Gastroesophageal sphincter (tissue), 4 donors: ENCODE results near the gene CD36. TPM values are rescaled to one million over a fixed set of nuclear protein-coding genes. Genes with fewer than 3 reads are reported as not detected.

ENCODE experiments used
- ATAC-seq: fragments of 150-250 bp; one replicate; pipeline ENCODE4 v1.9.1; 2016; ENCODE audit warnings: mild to moderate bottlenecking, moderate library complexity
- H3K27ac ChIP-seq, 4 donors: fragments of 200-600 bp; sonication (generic) in 3 of 4; 1 replicate in 3 of 4; 2 replicates in 1 of 4; pipeline ENCODE4 v1.5.1; 2016 to 2019
- H3K27me3 ChIP-seq: fragments of 200-600 bp; sonication (generic); one replicate; pipeline ENCODE4 v1.5.1; 2019
- H3K36me3 ChIP-seq, 2 donors: fragments of 200-600 bp; sonication (generic); one replicate each; pipeline ENCODE4 v1.5.1; 2019; ENCODE audit warnings: control low read depth in 1 of 2
- H3K4me1 ChIP-seq, 3 donors: fragments of 200-600 bp; sonication (generic); 1 replicate in 2 of 3; 2 replicates in 1 of 3; pipeline ENCODE4 v1.5.1; 2016 to 2019; ENCODE audit warnings: control low read depth in 2 of 3
- H3K4me3 ChIP-seq, 2 donors: fragments of 200-600 bp; sonication (generic); one replicate each; pipeline ENCODE4 v1.5.1; 2019; ENCODE audit warnings: mild to moderate bottlenecking in 1 of 2, moderate library complexity in 1 of 2
- H3K9me3 ChIP-seq, 3 donors: fragments of 200-600 bp; sonication (generic); one replicate each; pipeline ENCODE4 v1.5.1; 2017 to 2019; ENCODE audit warnings: control low read depth in 2 of 3
- EP300 ChIP-seq: sonication (generic); formaldehyde crosslinking; IDR thresholded peaks from one replicate; pipeline ENCODE4 v1.6.1; 2017; ENCODE audit warnings: antibody characterized with exemption, mild to moderate bottlenecking
- POLR2A ChIP-seq, 2 donors: fragments of 450-650 bp; IDR thresholded peaks; one replicate each; pipeline ENCODE4 v1.6.1; 2017; ENCODE audit warnings: antibody characterized with exemption in 2 of 2, mild to moderate bottlenecking in 2 of 2, moderate library complexity in 1 of 2
- POLR2AphosphoS5 ChIP-seq: sonication (generic); formaldehyde crosslinking; IDR thresholded peaks from one replicate; pipeline ENCODE4 v1.6.1; 2017; ENCODE audit warnings: antibody characterized with exemption
- WGBS, 2 donors: methylation state at CpG; one replicate each; pipeline ENCODE4 v1.1.5; 2018; ENCODE audit warnings: low coverage in 1 of 2; 5-methylcytosine and 5-hydroxymethylcytosine counted together
- total RNA-seq, 4 donors: library from RNA; depleted of rRNA; stranded (reverse); fragments of >200 nt; gene quantifications; one replicate each; pipeline ENCODE4 v1.1.0, GENCODE V29; 2016
- TF ChIP-seq, protein P1 (sequence below), 4 experiments: fragments of 200-600 bp in 2 of 4; fragments of 450-650 bp in 2 of 4; sonication (generic) in 1 of 4; IDR thresholded peaks; one replicate each; pipeline ENCODE4 v1.5.1; 2017 to 2019; ENCODE audit warnings: antibody characterized with exemption in 4 of 4, mild to moderate bottlenecking in 2 of 4, moderate library complexity in 2 of 4

CD36 gene
- total RNA-seq, 4 donors from 2014 or later, result 52.9 to 284 (median 81.2) TPM

DNA sequence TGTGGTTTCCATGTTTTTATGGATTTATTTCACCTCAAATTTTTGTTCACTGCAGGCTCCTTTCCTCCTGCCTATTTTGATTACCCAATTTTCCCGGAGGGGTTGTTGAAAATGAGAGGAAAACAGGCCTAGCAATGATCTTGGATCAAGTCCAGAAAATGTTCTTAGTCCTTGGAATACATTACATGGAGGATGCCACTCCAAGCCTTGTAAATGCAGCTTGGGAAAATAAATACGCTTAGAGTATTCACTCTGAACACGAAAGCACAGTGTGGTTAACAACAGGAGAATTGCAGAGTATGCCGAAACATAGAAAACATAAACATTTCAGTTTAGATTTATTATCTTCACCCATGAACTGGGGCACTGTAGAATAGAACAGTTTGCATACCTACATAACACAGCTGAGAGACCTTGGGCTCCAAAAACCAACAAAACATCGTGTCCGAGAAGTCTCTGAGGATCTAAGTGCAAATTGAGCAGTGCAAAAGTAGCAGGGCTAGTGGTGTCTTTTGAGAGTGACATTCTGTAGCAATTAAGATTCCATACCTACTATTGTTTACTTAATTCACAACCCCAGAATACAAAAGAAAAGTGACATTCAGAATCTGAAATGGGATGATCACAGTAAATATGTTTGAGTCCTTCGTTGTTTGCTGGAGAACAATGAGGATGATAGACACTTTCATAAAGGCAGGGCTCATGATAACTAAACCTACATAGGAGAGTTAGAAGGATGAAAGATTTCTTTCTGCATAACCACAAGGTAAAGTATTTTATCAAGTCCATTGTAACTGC lies 7.6 kb upstream of the CD36 start:
- Histone ChIP-seq H3K9me3 (no peaks in the 10 kb centered on the region), H3K4me1 (peaks cover 0 to 4% (median 0%) of the 10 kb centered on the region in 3 donors), H3K27me3 (no peaks in the 10 kb centered on the region), H3K36me3 (no peaks in the 10 kb centered on the region), H3K4me3 (no peak overlapping the region), H3K27ac (no peak overlapping the region)
- TF ChIP-seq EP300 (no peak), POLR2A (IDR thresholded peaks at IDR 0.05) (no peak), POLR2AphosphoS5 (no peak)
- TF ChIP-seq, protein P1, sequence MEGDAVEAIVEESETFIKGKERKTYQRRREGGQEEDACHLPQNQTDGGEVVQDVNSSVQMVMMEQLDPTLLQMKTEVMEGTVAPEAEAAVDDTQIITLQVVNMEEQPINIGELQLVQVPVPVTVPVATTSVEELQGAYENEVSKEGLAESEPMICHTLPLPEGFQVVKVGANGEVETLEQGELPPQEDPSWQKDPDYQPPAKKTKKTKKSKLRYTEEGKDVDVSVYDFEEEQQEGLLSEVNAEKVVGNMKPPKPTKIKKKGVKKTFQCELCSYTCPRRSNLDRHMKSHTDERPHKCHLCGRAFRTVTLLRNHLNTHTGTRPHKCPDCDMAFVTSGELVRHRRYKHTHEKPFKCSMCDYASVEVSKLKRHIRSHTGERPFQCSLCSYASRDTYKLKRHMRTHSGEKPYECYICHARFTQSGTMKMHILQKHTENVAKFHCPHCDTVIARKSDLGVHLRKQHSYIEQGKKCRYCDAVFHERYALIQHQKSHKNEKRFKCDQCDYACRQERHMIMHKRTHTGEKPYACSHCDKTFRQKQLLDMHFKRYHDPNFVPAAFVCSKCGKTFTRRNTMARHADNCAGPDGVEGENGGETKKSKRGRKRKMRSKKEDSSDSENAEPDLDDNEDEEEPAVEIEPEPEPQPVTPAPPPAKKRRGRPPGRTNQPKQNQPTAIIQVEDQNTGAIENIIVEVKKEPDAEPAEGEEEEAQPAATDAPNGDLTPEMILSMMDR (IDR thresholded peaks at IDR 0.05), result no peak
- WGBS, 2 donors, result 46 to 47% methylated on average over 3 to 7 of the region's 7 CpGs
- no peak for ATAC-seq

DNA sequence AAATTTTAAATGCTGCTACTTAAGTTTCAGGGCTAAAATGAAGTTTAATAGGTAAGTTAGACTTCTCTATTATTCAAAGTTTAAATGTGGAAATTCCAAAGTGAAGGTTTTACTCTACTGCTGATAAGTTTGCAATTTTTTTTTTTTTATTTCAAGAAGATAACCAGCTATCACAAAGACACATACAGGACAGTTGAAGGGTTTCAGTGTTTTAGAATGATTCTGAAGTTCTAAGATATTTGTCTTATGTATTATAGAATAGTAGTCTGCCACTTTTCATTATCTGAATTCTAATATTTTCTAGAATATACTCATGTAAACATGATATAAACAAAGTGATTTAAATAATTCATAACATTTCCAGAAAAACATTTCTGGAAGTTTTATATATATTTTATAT lies 7.0 kb upstream of the CD36 start:
- H3K36me3 ChIP-seq, result no peaks in the 10 kb centered on the region
- no peaks in the 10 kb centered on the region for H3K27me3 ChIP-seq
- no peak for TF ChIP-seq POLR2AphosphoS5
- no peak for TF ChIP-seq EP300
- TF ChIP-seq, protein P1 (IDR thresholded peaks at IDR 0.05), result no peak
- no peak for TF ChIP-seq POLR2A (IDR thresholded peaks at IDR 0.05)
- H3K4me1 ChIP-seq, result peaks cover 0 to 4% (median 0%) of the 10 kb centered on the region in 3 donors
- H3K4me3 ChIP-seq, result no peak overlapping the region
- no peak overlapping the region for H3K27ac ChIP-seq
- no peaks in the 10 kb centered on the region for H3K9me3 ChIP-seq
- ATAC-seq, result no peak

DNA sequence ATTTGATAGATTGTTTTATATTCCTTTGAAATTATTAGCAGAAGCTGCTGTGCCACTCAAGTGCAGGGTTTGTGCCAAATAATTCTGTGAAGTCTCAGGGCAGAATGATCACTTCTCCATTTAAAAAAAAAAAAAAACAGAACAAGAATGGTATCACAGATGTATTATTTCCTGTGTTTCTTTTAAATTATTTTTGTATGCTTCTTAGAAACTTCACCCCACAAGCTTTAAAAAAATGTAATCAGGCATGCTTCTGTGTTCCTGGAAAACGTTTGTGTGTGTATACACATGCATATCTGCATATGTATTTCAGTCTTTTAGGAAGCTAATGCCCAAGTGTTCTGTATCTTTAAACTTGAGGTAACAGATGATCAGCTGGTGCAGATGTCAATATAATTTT lies 6.3 kb upstream of the CD36 start:
- no peaks in the 10 kb centered on the region for H3K9me3 ChIP-seq
- no peak for ATAC-seq
- no peaks in the 10 kb centered on the region for H3K36me3 ChIP-seq
- H3K27ac ChIP-seq, result no peak overlapping the region
- WGBS, 2 donors, result 37 to 50% methylated on average over 1 of the region's 1 CpG
- H3K27me3 ChIP-seq, result no peaks in the 10 kb centered on the region
- TF ChIP-seq POLR2AphosphoS5, result no peak
- no peak for TF ChIP-seq POLR2A (IDR thresholded peaks at IDR 0.05)
- TF ChIP-seq EP300, result no peak
- TF ChIP-seq, protein P1 (IDR thresholded peaks at IDR 0.05), result no peak
- no peak overlapping the region for H3K4me3 ChIP-seq
- H3K4me1 ChIP-seq, result peaks cover 0 to 4% (median 0%) of the 10 kb centered on the region in 3 donors

DNA sequence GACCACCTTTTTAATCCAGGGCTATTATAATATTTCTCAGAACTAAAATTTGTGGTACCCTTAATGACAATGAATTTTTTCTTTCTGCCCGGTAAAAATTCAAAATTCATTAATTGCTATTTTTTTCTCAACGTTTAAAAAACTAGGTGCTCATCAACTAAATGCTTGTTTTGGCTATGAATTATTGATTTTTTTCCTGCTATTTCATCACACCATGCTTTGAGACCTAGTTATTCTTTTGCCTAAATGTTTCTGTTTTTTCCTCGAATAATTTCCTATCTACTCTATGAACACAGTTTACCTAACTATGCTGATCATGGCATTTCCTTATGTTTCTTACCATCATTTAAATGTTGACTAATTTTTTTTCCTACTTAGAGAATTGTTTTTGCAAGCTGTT lies 5.6 kb upstream of the CD36 start:
- no peak for TF ChIP-seq POLR2A (IDR thresholded peaks at IDR 0.05)
- no peak for TF ChIP-seq EP300
- TF ChIP-seq POLR2AphosphoS5, result no peak
- TF ChIP-seq, protein P1 (IDR thresholded peaks at IDR 0.05), result no peak

DNA sequence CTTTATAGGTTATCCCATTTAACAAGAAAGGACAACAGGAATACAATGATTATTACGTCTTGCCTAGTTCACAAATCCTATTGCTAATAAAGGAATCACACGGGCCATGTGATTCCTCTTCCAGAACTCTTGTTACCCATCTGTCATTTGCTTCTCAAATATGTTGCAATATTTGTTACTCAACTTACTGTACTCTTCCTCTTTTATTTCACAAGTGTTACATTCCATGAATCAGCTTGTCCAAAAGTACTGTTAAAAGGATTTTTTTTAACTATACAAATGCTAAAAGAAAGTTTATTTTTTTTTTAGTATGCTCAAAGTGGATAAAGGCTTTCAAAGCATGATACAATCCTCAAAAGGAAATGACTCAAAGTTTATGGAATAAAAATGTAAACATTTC lies 3.9 kb upstream of the CD36 start:
- H3K4me3 ChIP-seq, result no peak overlapping the region
- peaks cover 0 to 4% (median 0%) of the 10 kb centered on the region in 3 donors for H3K4me1 ChIP-seq
- no peak overlapping the region for H3K27ac ChIP-seq
- WGBS, 2 donors, result 40 to 43% methylated on average over 2 of the region's 2 CpGs
- peak; percentile 64 for ATAC-seq
- no peaks in the 10 kb centered on the region for H3K9me3 ChIP-seq
- H3K27me3 ChIP-seq, result no peaks in the 10 kb centered on the region
- H3K36me3 ChIP-seq, result no peaks in the 10 kb centered on the region
- TF ChIP-seq EP300 (no peak), POLR2AphosphoS5 (peak; percentile 78)

More for the DNA sequence above, 5.6 kb upstream of the CD36 start:
- 48 to 50% methylated on average over 2 to 3 of the region's 3 CpGs for WGBS, 2 donors
- no peaks in the 10 kb centered on the region for H3K9me3 ChIP-seq
- H3K27ac ChIP-seq, result no peak overlapping the region
- no peak for ATAC-seq
- H3K4me1 ChIP-seq, result peaks cover 0 to 4% (median 0%) of the 10 kb centered on the region in 3 donors
- no peaks in the 10 kb centered on the region for H3K27me3 ChIP-seq
- no peaks in the 10 kb centered on the region for H3K36me3 ChIP-seq
- no peak overlapping the region for H3K4me3 ChIP-seq
